ENCODE data around the gene AHCTF1. TPM values are rescaled to one million over a fixed set of nuclear protein-coding genes. Genes with fewer than 3 reads are reported as not detected.
"Not testable (repeated sequence)": the region's sequence is repeated elsewhere in the genome, so short reads cannot be mapped to it uniquely, and the experiment has no call there.

AHCTF1 gene
- total RNA-seq, 1 donor from 2014 or later, result 20.8 TPM

DNA sequence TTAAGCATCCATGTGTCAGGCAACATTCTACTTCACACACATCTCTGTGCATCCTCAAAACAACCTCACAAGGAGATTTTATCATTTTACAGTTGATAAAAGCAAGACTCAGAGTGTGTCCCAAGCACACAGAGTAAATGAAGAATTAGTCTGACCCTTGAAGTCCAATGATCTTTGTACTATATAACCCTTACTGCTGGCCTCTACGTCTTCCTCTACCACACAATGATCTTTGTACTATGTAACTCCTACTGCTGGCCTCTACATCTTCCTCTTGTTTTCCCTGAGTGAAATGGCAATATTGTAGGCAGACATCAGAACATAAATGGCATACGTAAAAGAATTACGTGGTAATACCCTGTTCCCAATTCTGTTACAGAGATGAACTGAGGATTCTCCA lies 55.3 kb downstream of the AHCTF1 start:
- Histone ChIP-seq H3K27me3 (ENCODE audit: low read depth) (no peaks in the 10 kb centered on the region), H3K36me3 (peaks cover 58% of the 10 kb centered on the region), H3K9me3 (replicated peaks) (no peaks in the 10 kb centered on the region), H3K4me1 (peaks cover 3% of the 10 kb centered on the region), H3K4me3 (no peak overlapping the region), H3K27ac (replicated peaks) (no peak overlapping the region)
- no peak for TF ChIP-seq CTCF (IDR thresholded peaks at IDR 0.05; ENCODE audit: borderline replicate concordance)
- intact Hi-C loops (cut with micrococcal nuclease), result no loop called here
- no peak for DNase-seq

DNA sequence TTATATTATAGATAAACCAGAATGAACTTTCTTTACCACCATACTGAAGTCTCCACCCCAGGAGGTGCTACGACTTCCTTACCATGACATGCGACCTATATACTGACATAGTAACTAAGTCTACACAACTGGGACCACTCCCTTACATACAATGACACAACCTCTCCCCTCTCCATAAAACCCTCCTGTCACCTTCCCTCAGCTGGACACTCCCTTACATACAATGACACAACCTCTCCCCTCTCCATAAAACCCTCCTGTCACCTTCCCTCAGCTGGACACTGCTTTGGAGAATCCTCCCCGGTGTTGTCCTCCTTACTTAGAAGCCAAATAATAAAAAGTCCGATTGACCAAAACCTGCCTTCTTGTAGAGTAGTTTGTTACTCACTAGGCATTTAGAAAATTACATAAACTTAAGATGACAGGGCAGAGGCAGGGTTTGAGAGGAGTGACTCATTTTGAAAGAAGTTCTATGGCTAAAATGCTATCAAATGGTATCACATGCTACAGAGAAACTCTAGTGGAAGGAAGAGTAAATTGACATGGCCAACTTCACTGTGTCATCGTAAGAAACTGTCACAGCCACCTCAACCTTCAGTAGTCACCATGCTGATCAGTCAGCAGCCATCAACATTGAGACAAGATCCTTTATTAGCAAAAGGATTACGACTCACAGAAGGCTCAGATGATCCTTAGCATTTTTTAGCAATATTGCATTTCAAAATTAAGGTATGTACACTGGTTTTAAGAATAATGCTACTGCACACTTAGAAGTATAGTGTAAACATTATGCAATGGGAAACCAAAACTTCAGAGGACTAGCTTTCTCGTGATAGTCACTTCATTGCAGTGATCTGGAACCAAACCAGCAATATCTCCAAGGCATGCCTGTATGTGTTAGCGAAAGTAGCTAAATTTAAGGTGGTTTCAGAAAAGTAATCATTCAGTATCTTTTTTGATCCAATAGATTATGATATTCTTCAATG lies 56.4 kb downstream of the AHCTF1 start:
- Histone ChIP-seq H3K27me3 (ENCODE audit: low read depth) (no peaks in the 10 kb centered on the region), H3K36me3 (peaks cover 62% of the 10 kb centered on the region), H3K27ac (replicated peaks) (no peak overlapping the region), H3K4me3 (no peak overlapping the region), H3K9me3 (replicated peaks) (no peaks in the 10 kb centered on the region), H3K4me1 (peaks cover 12% of the 10 kb centered on the region)
- DNase-seq, result no peak
- intact Hi-C loops (cut with micrococcal nuclease), result no loop called here
- no peak for TF ChIP-seq CTCF (IDR thresholded peaks at IDR 0.05; ENCODE audit: borderline replicate concordance)

- intact Hi-C loops (cut with micrococcal nuclease), result no loop called here
- peaks cover 4% of the 10 kb centered on the region for H3K4me1 ChIP-seq
- no peaks in the 10 kb centered on the region for H3K9me3 ChIP-seq (replicated peaks)
- H3K36me3 ChIP-seq, result peaks cover 74% of the 10 kb centered on the region
- no peaks in the 10 kb centered on the region for H3K27me3 ChIP-seq (ENCODE audit: low read depth)
- H3K27ac ChIP-seq (replicated peaks), result no peak overlapping the region
- no peak for DNase-seq
- no peak overlapping the region for H3K4me3 ChIP-seq
- TF ChIP-seq CTCF (IDR thresholded peaks at IDR 0.05; ENCODE audit: borderline replicate concordance), result no peak
These were observed 65.8 kb downstream of the AHCTF1 start for GRCh38 chr1:246865921-246866320.

- H3K4me1 ChIP-seq; H3K4me3 ChIP-seq; DNase-seq; H3K27me3 ChIP-seq (ENCODE audit: low read depth); H3K9me3 ChIP-seq (replicated peaks); intact Hi-C loops (cut with micrococcal nuclease); H3K27ac ChIP-seq (replicated peaks): not testable (repeated sequence)
- peaks cover 77% of the 10 kb centered on the region for H3K36me3 ChIP-seq
These were observed 68.0 kb downstream of the AHCTF1 start for GRCh38 chr1:246863791-246864190.

DNA sequence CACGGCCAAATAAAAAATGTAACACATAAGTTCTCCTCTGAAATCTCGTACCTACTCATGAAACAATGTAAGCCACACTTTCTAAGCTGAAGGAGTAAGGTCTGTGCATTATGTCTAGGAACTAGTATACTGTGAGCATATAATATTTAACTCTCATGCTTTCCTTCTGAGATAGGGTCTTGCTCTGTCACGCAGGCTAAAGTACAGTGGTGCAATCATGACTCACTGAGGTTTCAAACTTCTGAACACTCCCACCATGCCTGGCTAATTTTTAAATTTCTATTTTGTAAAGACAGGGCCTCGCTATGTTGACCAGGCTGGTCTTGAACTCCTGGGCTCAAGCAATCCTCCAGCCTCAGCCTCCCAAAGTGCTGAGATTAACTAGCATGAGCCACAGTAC lies 71.3 kb downstream of the AHCTF1 start:
- Histone ChIP-seq H3K27me3 (ENCODE audit: low read depth) (no peaks in the 10 kb centered on the region), H3K4me3 (no peak overlapping the region), H3K27ac (replicated peaks) (no peak overlapping the region), H3K9me3 (replicated peaks) (no peaks in the 10 kb centered on the region), H3K36me3 (peaks cover 95% of the 10 kb centered on the region), H3K4me1 (no peaks in the 10 kb centered on the region)
- TF ChIP-seq CTCF (IDR thresholded peaks at IDR 0.05; ENCODE audit: borderline replicate concordance), result no peak
- intact Hi-C loops (cut with micrococcal nuclease), result no loop called here
- DNase-seq, result no peak

GRCh38 chr1:246856371-246856770 lies 75.4 kb downstream of the AHCTF1 start:
- no peak overlapping the region for H3K4me3 ChIP-seq
- intact Hi-C loops (cut with micrococcal nuclease), result no loop called here
- TF ChIP-seq CTCF (IDR thresholded peaks at IDR 0.05; ENCODE audit: borderline replicate concordance), result no peak

DNA sequence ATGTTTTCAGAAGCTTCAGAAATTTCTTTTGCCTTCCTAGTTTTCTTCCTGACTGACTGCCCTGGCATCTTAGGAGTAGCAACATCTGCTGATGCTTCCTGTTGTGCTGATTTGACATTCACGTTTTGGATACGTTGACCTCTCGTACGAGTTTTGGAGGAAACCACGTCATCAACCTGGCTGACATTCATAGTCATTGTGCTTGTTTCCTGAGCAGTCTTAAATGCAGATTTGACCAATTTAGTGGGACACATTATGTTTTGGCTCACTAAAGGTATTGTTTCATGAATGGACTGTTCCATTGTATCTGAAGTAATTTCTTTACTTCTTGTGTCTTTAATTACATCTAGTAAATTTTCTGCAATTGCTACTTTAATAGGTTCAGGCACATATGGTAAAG lies 81.1 kb downstream of the AHCTF1 start:
- H3K4me1 ChIP-seq; H3K27me3 ChIP-seq (ENCODE audit: low read depth); intact Hi-C loops (cut with micrococcal nuclease); H3K4me3 ChIP-seq; H3K9me3 ChIP-seq (replicated peaks); DNase-seq: not testable (repeated sequence)
- H3K36me3 ChIP-seq, result peaks cover 95% of the 10 kb centered on the region
- H3K27ac ChIP-seq (replicated peaks), result peak overlapping the region; percentile 46

More at GRCh38 chr1:246856371-246856770, 75.4 kb downstream of the AHCTF1 start:
- no peaks in the 10 kb centered on the region for H3K9me3 ChIP-seq (replicated peaks)
- peaks cover under 1% of the 10 kb centered on the region for H3K4me1 ChIP-seq
- H3K27me3 ChIP-seq (ENCODE audit: low read depth), result no peaks in the 10 kb centered on the region
- no peak overlapping the region for H3K27ac ChIP-seq (replicated peaks)
- H3K36me3 ChIP-seq, result peaks cover 100% of the 10 kb centered on the region
- DNase-seq, result no peak

Data from left ventricle myocardium inferior (tissue), 1 donor.